ENCODE data around the gene ALDH1L2.

The ALDH1L2 gene

DNA sequence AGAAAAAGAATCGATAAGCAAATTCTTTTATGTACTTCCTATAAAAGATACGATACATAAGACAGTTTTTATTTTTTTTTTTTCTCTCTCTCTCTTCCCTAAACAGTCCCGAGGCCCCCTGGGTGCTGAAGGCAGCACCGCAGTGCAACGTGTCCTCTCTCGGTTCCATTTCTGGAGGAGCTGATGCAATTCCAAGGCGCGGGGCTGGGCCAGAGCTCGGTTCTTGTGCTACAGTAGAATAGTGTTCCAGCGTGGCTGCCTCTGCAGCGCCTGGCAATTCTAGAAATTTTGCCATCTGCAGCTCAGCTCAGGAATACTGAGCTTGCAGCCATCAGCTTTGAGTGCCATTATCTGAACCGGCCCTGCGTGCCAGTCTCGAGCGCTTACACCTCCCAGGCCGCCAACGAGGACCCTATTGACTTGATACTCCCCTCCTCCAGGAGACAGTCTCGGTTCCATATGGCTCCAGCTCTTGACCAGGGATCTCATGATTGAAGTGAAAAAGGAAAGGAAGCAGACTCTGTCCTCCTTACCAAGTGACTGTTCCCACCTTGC lies 630 bp downstream of the ALDH1L2 start:
- peak in 47 of 56 donors; percentile 7 to 65 (median 35) for DNase-seq

DNA sequence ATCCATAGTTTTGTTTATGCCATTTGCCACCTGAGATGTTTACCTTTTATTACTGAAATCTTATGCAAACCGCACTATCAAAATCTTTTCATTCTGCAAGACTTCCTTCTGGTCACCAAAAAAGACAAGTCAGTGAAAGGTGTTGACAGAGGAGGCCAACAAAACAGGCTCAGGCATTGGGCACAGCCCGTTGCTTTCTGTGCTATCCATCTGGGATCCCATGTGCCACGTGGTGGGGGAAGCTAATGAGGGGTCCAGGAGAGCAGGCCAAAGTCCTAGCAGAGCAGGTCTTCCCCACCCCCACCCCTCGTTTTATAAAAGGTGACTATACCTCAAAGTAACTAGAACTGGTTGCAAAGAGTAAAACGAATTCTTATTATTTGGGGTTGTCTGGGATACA lies 1.2 kb downstream of the ALDH1L2 start:
- DNase-seq: no peak

DNA sequence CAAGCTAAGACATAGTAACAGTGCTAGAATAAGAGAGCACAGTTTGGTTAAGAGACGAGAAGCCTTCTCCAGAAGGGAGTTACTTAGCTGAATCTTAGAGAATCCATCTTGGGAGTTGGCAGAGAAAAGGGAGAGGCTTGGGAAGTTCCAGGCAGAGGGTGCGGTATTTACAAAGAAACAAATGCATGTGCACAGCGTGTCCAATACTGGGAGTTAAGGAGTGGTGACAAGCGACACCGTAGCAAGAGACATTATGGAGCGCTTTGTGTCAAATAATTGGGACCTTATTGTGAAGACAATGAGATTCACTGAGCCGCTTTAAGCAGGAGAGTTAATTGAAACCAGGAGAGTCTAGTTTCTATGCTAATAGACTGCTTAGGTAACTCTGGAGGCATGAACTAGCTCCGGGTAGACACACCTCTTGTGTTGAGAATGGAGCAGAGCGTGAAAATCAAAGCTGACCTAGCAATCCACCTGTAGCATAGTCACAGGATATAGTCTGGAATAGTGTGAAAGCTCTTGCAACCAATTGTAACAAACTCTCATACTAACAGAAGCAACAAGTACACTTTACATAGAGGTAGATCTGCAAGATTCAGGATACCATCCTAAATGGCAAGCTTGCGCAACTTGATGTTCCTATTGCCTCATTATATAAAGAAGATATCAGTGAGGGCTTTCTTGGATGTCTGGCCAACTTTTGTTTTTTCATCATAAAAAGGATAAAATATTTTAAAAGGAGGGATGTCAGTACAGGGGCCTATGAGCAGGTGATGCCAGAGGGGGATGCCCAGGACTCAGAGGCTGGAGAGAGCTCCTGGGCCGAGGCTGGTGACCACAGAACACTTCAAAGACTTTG lies 5.3 kb downstream of the ALDH1L2 start:
- DNase-seq: no peak

DNA sequence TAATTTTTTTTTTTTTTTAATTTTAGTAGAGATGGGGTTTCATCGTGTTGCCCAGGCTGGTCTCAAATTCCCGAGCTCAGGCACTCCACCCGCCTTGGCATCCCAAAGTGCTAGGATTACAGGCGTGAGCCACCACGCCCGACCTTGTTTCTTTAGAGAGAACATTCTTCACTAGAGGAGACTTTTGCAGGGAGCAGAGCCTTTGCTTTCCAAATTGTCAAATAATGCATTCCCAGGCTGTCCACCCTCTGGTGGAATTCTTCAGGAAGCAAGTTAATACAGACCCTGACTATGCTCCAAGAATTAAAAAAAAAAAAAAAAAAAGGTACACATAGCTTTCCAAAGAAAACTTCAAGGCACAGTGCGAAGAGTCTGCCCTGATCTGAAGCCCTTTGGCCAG lies 6.8 kb downstream of the ALDH1L2 start:
- DNase-seq: no peak

DNA sequence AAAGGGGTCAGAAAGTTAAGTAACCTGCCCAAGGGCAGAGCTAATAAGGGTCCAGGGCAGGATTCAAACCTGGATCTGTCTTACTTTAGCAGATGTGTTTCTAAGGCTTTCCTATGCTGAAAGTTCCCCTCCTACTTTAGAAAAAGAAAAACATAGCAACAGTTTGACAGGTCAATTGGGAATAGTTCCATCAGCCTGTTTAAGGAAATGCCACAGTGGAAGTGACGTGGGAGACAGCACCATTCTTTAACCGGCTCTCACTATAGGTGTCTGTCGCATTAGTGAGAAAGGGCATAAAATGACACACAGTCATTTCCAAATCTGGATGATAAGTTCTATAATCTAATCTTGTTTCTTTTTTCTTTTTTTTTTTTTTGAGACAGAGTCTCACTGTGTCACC lies 7.3 kb downstream of the ALDH1L2 start:
- DNase-seq: no peak

DNA sequence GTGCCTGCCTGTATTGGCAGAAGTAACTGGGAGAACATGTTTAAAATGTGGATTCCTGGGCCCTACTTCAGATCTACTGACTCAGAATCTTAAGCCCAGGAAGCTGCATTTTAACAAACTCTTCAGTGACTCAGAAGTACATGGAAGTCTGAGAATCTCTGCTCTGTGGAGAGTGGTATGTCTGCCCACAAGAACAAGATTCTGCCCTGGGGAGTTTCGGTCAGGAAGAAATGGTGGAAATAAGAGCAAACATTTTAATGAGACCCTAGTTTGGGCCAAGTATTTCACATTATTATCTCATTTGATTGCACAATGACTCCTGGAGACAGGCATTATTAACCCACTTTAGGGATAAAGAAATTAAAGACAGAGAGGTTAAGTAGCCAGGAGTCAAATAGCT lies 8.2 kb downstream of the ALDH1L2 start:
- no peak for DNase-seq

DNA sequence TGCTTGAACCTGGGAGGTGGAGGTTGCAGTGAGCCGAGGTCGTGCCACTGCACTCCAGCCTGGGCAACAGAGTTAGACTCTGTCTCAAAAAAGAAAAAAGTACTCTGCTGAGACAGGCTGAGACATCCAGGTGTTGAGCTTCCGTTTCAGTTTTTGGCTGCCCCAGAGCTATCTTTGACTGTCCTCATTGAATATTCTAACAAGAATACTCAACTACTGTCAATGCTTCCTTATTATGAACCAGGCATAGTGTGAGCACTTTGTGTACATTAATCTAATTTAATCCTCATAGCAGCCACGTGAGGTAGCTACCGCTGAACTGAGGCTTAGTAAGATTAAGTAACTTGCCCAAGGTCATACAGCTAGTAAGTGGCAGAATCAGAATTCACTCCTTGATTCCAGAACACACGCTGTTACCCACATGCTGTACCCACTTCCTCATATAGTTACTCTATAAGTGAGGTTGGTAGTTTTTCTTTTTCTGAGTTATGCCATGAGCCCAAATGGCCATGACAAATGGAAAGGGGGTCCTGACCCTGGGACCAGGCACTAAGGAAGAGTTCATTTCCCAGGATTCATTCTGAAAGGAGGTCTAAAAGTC lies 11.3 kb downstream of the ALDH1L2 start:
- DNase-seq: no peak

DNA sequence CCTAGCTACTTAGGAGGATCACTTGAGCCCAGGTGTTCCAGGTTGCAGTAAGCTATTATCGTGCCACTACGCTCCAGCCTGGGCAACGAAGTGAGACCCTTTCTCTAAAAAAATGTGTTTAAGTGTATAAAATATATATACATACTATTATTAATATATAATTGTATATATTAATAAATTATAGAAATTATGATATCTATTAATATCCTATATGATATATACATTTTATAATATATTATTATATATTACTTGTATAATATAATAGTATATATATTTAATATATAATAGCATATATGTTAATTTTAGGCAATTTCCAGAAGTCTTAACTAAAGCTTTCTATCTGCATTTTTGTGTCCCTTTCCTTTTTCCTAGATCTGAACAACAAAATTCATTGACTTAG lies 12.3 kb downstream of the ALDH1L2 start:
- no peak for DNase-seq

DNA sequence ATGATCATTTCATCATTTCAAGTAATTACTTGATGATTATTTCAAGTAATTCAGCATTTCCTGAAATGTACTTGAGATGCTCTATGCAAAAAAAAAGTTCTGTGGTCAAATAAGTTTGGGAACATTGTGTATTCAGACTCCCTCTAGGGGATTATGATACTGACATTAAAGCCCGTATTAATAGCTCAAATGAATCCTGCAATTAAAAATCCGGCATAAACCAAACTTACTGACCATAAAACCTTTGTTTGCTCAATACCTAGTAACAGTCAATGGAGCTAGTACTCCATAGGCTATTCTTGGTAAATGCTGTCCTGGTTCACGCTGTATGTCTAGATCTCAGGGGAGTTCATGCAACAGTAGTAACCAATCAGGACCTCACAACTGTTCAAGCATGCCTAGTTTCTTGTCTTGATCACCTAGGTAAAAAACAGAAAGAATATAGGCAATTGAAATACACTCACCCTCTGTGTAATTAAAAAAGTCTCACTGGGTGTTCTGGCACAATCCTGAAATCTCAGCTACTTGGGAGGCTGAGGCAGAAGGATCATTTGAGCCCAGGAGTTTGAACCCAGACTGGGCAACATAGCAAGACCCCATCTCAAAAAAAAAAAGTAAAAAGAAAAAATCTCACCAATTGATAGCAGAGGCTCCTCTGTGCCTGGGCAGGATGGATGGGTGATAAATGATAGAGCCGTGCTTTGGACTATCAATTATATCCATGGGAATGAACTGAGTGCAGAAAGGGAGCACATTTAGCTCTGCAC lies 14.1 kb downstream of the ALDH1L2 start:
- DNase-seq: no peak

DNA sequence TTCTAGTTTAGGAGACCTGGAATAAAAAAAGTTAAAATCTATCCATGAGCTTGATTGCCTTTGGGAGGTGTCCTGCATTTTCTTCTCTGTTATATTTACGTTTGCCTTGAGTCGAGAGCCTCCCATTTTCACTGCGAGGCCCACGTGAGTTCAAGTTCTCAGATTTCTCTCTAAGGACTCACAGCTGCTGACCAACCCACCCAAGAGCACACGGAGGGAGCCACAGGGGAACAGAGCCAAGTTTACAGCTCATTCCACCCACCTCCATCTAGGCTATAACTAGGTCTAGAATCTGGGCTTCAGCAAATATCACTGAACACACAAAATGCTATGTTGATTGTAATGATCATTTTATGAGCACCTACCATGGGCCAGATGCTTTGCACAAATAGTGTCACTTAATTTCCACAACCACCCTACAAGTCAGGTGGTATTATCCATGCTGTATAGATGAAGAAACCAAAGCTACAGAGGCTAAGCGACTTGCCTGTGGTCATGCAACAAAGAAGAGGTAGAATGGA lies 16.7 kb downstream of the ALDH1L2 start:
- DNase-seq: peak in 2 of 56 donors; percentile 2 to 33

DNA sequence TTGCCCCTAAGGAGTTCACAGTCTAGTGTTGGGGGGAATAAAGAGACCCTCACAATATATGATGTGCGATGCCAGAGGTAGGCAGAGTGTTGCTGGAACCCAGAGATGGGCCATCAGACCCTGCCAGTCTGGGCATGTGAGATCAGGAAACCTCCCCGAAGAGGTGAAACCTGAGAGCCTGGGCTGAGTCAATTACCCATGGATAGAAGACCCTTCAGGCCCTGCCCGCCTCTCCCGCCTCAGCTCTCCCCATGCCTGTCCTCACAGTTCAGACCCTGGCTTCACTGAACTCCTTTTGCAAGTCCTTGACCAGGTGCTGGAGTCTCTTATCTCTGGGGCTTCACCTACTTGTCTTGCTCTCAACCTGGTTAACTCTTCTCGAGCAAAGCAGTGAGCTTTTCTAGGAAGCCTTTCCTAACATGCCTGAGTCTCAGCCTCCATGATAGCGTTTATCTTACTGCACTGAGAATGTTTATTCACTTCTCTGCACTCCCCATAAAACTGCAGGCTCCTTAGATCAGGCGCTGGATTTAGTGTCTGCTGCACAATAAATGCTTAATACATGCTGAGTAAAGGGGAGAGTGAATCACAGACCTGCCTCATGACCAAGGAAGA lies 19.6 kb downstream of the ALDH1L2 start:
- DNase-seq: no peak

DNA sequence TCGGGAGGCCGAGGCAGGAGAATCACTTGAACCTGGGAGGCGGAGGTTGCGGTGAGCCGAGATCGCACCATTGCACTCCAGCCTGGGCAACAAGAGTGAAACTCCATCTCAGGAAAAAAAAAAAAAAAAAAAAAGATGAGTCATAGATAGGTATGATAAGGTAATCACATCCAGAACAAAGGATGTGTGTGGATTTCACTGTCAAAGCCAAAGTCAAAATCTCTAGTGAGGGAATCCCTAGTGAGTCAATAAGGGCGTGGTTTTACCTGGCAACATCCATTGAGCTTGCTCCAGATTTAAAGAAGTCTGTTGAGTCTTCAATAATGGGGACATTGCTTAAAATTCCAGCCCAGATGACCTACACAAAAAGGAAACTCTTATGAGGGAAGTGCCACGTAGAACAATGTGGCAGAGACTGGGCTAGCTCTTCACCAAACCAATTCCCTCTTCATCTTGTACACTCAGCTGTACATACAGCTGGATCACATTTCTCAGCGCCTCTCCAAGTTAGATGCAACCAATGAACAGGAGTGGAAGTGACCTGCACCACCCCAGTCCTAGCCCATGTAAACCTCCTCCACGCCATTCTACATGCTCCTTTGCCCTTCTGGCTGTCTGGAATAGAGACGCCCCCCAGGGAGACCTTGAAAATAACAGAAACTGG lies 23.4 kb downstream of the ALDH1L2 start:
- no peak for DNase-seq

DNA sequence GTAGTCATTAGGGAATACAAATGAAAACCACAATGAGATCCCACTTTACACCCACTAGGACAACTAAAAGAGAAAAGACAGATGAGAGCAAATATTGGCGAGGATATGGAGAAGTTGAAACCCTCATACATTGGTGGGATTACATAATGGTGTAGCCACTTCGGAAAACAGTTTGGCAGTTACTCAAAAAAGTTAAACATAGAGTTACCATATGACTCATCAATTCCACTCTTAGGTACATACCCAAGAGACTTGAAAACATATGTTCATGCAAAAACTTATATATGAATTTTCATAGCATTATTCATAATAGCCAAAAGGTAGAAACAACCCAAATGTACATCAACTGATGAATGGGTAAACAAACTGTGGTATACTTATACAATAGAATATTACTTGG lies 27.1 kb downstream of the ALDH1L2 start:
- DNase-seq: no peak

DNA sequence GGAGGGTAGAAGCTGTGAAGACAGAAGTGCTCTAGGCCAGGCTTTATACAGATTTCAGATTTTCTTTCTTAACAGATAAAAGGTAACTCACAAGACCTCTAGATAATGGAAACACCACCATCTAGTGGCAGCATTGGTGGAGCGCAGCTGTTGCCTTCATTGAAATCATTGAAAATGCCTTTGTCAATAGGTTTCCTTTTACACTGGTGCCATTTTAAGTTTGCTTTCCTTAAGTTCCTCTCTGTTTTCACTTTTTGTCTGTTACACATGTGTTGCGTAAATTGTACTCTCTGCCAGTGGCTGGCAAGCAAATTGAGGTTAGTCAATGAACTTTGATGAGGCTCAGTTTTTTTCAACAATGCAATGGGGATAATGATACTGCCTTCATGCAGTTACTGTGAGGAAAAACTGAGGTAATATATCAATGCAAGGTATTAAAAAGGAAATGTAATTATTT lies 31.1 kb downstream of the ALDH1L2 start:
- DNase-seq: peak in 50 of 56 donors; percentile 1 to 86 (median 26)

DNA sequence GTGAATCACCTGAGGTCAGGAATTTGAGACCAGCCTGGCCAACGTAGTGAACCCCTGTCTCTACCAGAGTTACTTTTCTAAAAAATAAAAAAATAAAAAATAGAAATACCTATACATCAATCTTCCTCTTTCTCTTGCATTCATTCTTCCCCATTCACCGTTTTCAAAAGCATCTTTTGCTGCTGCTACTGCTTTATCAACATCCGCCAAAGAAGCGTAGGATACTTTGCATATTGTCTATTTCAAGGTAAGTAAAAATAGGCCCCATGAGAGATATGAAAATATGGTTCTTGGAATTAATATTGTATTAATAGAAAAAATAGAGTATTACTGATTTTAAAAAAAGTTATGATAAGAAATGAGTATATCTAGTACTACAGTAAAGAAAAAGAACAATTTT lies 32.3 kb downstream of the ALDH1L2 start:
- no peak for DNase-seq

DNA sequence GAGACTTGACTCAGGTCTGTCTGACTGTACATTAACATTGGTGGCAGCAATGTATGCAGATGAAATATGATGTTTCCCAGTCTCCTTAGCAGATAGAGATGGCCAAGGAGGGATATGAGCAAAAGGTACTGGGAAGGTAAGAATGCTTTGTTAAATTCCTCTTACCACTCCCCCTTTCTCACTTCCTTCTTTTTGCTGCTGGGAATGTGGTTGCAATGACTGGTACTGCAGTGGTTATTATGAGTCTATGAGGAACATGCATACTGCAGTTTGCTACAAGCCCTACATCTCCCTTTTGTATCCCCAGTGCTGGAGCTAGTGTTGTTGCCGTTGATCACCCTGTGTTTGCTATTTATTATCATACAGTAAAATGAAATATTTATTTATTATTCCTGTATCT lies 35.9 kb downstream of the ALDH1L2 start:
- no peak for DNase-seq

DNA sequence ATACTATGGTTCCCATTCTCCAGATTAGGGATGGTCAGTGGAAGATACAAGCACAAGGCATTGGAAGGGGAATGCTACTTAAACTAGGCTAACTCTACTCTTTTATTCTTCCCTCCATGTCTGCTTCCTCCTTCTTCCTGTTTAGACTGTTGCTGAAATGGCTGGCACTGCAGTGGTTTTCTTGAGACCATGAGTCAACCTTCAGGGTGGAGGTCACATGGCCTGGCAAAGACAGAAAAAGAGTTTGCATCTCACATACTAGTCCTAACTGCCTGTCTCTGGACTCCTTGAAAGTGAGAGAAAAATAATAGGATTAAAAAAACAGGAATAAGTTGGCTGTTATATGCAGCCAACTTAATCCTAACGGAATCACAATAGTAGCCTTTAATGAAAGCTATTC lies 37.0 kb downstream of the ALDH1L2 start:
- DNase-seq: no peak

DNA sequence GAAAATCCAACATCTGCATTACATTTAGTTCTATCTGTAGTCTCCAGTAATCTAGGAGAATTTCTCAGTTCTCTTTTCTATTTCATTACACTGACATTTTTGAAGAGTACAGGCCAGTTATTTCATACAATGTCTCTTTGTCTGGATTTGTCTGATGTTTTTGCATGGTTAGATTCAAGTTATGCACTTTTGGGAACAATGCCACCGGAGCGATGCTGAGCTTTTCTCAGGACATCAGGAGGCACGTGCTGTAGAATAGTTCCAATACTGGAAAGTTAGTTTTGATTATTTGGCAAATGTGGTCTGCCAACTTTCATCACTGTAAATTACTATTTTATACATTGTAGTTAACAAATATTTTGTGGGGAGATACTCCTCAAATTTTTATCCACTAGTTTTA lies 43.1 kb downstream of the ALDH1L2 start:
- peak in 3 of 56 donors; percentile 0 to 32 (median 16) for DNase-seq

DNA sequence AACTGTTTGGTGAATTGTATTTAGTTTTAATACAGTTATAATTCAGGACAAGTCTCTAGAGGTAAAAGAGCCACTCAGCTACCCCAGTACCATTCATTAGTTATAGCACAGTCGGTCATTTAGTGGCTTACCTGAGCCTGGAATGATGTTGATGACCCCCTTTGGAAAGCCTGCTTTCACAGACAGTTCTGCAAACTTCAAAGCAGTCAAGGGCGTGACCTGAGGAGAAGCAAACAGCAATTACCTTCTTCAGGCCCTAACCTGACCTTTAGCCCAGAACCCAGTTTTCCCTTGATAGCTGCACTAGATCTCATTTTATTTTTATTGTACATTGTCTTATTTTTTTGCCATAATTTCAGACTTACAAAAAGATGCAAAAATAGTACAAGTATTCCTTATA lies 43.8 kb downstream of the ALDH1L2 start:
- no peak for DNase-seq

DNA sequence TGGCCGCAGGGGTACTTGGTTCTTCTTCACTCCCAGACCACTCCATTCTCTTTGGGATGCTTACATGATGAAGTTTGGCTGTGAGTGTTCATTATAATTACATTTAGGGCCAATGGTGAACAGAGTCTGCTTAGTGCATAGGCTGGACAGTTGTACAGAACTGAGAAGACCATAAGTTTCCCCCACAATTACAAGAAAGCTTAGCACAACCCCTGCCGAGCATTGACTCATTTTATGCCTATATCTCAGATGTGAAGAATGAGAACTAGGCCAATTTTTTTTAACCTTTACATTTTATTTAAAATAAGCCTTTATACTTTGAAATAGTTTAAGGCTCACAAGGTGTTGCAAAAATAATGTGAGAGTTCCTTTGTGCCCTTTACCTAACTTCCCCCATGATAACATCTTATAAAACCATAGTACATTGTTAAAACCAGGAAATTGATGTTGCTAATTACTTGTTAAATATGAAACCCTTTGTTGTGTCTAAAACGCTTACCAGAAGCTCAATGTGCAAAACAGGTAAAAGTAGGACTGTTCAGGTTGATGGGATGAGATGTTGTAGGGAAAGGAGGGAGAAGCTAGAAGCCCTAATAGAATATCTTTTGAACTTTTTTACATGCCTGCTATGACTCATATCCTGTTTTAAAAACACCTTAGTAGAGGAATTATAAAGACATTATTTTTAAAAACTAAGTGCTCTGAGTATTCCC lies 47.2 kb downstream of the ALDH1L2 start:
- DNase-seq: no peak

Data from amygdala (tissue), 56 donors.